A549 (cell line): ENCODE measurements around the gene CDC42EP5. TPM values are rescaled to one million over a fixed set of nuclear protein-coding genes. Genes with fewer than 3 reads are reported as not detected.

Experiments
- ATAC-seq, 2 experiments: fragments of 200-7000 bp in 1 of 2; fragments of >200 bp in 1 of 2; cut with Nextera tagmentation in 1 of 2; cut with Tn5 transposase in 1 of 2; 3 replicates each; pipeline versions ENCODE4 v1.8.0 to v1.9.1; 2018 to 2020; ENCODE audit warnings: mild to moderate bottlenecking in 1 of 2, moderate library complexity in 1 of 2
- CTCF ChIA-PET: fragments of 300-600 bp; sonication (Branson Sonifier 250); formaldehyde crosslinking; extraction: SDS; loops from one replicate; lab custom pipeline; 2021; ENCODE audit warnings: antibody characterized with exemption, inconsistent platforms; lab: Yijun Ruan, JAX
- POLR2A ChIA-PET: fragments of 350-600 bp; formaldehyde crosslinking; extraction: SDS; loops from one replicate; lab custom pipeline; 2021; ENCODE audit warnings: antibody characterized with exemption, inconsistent platforms; lab: Yijun Ruan, JAX
- DNase-seq, 2 experiments: peaks; one replicate each; pipeline versions ENCODE4 v3.0.0 to v3.0.0-alpha.2; 2011 to 2016; ENCODE audit warnings: low read depth in 1 of 2, low spot score in 1 of 2
- FAIRE-seq: peaks from 2 replicates; lab custom pipeline; 2011; peaks lifted over from hg19 to GRCh38; lab: Jason Lieb, UNC
- H3K27ac ChIP-seq, 2 experiments: fragments of >200 bp; sonication (Bioruptor Twin); formaldehyde crosslinking; 3 replicates each; pipeline ENCODE4 v1.5.1; 2016 to 2017
- H3K4me1 ChIP-seq: fragments of >200 bp; sonication (Bioruptor Twin); formaldehyde crosslinking; 3 replicates; pipeline ENCODE4 v1.6.1; 2016
- H3K4me2 ChIP-seq: fragments of >200 bp; sonication (Bioruptor Twin); formaldehyde crosslinking; 3 replicates; pipeline ENCODE4 v1.6.1; 2016
- H3K4me3 ChIP-seq: fragments of >200 bp; sonication (Bioruptor Twin); formaldehyde crosslinking; 3 replicates; pipeline ENCODE4 v1.5.1; 2016
- H3K9me3 ChIP-seq: fragments of >200 bp; sonication (Bioruptor Twin); formaldehyde crosslinking; 3 replicates; pipeline ENCODE4 v1.6.1; 2016
- CHD4 ChIP-seq: fragments of 200-600 bp; sonication (generic); IDR thresholded peaks from 2 replicates; pipeline ENCODE4 v1.6.1; 2016; ENCODE audit warnings: antibody characterized with exemption, mild to moderate bottlenecking, borderline replicate concordance
- EP300 ChIP-seq, 2 experiments: fragments of >200 bp; sonication (Bioruptor Twin); formaldehyde crosslinking; IDR thresholded peaks; 2 replicates in 1 of 2; 3 replicates in 1 of 2; pipeline ENCODE4 v1.6.1; 2016 to 2017
- FOSL2 ChIP-seq, 2 experiments: fragments of 450-650 bp in 1 of 2; fragments of >200 bp in 1 of 2; sonication (Bioruptor Twin) in 1 of 2; formaldehyde crosslinking; IDR thresholded peaks; 2 replicates each; pipeline versions ENCODE4 v1.5.0 to v1.6.1; 2016 to 2020; ENCODE audit warnings: mild to moderate bottlenecking in 1 of 2, moderate library complexity in 1 of 2
- FOXS1 ChIP-seq: fragments of 250-450 bp; sonication (Bioruptor Pico); IDR thresholded peaks from 2 replicates; pipeline ENCODE4 v1.5.0; 2020; ENCODE audit warnings: mild to moderate bottlenecking, moderate library complexity
- MYC ChIP-seq: IDR thresholded peaks from 2 replicates; pipeline ENCODE4 v1.6.1; 2012; ENCODE audit warnings: mild to moderate bottlenecking, inconsistent platforms, low read length, improper control_type of control experiment, borderline replicate concordance
- NR3C1 ChIP-seq: fragments of >200 bp; sonication (Bioruptor Twin); formaldehyde crosslinking; IDR thresholded peaks from 3 replicates; pipeline ENCODE4 v1.6.1; 2017
- POLR2A ChIP-seq: IDR thresholded peaks from 2 replicates; pipeline ENCODE4 v1.6.1; 2012; ENCODE audit warnings: mild to moderate bottlenecking, low read length
- POLR2AphosphoS2 ChIP-seq: conservative IDR thresholded peaks from 2 replicates; pipeline ENCODE4 v1.6.1; 2012; ENCODE audit warnings: low read length, improper control_type of control experiment, inconsistent platforms
- RARB ChIP-seq: fragments of 250-450 bp; sonication (Bioruptor Pico); IDR thresholded peaks from 2 replicates; pipeline ENCODE4 v1.8.0; 2021; ENCODE audit warnings: mild to moderate bottlenecking, moderate library complexity
- SMC3 ChIP-seq: fragments of >200 bp; sonication (Bioruptor Twin); formaldehyde crosslinking; IDR thresholded peaks from 3 replicates; pipeline ENCODE4 v1.6.1; 2018; ENCODE audit warnings: inconsistent platforms
- SREBF2 ChIP-seq: fragments of 450-650 bp; IDR thresholded peaks from 2 replicates; pipeline ENCODE4 v1.6.1; 2014; ENCODE audit warnings: mild to moderate bottlenecking, moderate library complexity
- ZFP36 ChIP-seq: fragments of 450-650 bp; IDR thresholded peaks from 2 replicates; pipeline ENCODE4 v1.6.1; 2014; ENCODE audit warnings: borderline replicate concordance; ENCODE audit not compliant: partially characterized antibody
- ZSCAN20 ChIP-seq: fragments of 250-450 bp; sonication (Bioruptor Pico); IDR thresholded peaks from 2 replicates; pipeline ENCODE4 v1.8.0; 2022; ENCODE audit warnings: mild to moderate bottlenecking, moderate library complexity
- WGBS: methylation state at CpG from one replicate; pipeline ENCODE4 v1.1.6; 2017; ENCODE audit errors: missing lambda C conversion rate; 5-methylcytosine and 5-hydroxymethylcytosine counted together
- polyA plus RNA-seq, 4 experiments: library from polyadenylated mRNA; depleted of rRNA in 3 of 4; stranded (reverse); fragments of >200 nt; fragmentation: RNase III in 1 of 4; extraction: RNeasy Plus Mini Kit Qiagen cat#74134 plus additional on column Dnase treatment in 1 of 4; gene quantifications; 2 replicates in 3 of 4; 3 replicates in 1 of 4; pipeline ENCODE4 v1.2.3, GENCODE V29; 2011 to 2017
- TF ChIP-seq, protein P1 (sequence below): fragments of >200 bp; sonication (Bioruptor Twin); formaldehyde crosslinking; IDR thresholded peaks from 2 replicates; pipeline ENCODE4 v1.6.1; 2016
- TF ChIP-seq, protein P2 (sequence below): fragments of 200-600 bp; sonication (generic); IDR thresholded peaks from 2 replicates; pipeline ENCODE4 v1.6.1; 2016; ENCODE audit warnings: antibody characterized with exemption, mild to moderate bottlenecking, moderate library complexity
- TF ChIP-seq, protein P3 (sequence below): fragments of 250-450 bp; sonication (Bioruptor Pico); IDR thresholded peaks from 2 replicates; pipeline ENCODE4 v1.5.0; 2020; ENCODE audit warnings: low read depth, mild to moderate bottlenecking, moderate library complexity
- TF ChIP-seq, protein P4 (sequence below): fragments of 150-350 bp; IDR thresholded peaks from 2 replicates; pipeline ENCODE4 v1.6.1; 2014; ENCODE audit warnings: low read depth, mild to moderate bottlenecking, low read length
- TF ChIP-seq, protein P5 (sequence below): fragments of 450-650 bp; IDR thresholded peaks from 2 replicates; pipeline ENCODE4 v1.6.1; 2014; ENCODE audit warnings: antibody characterized with exemption
- TF ChIP-seq, protein P6 (sequence below): IDR thresholded peaks from 2 replicates; pipeline ENCODE4 v1.6.1; 2012

CDC42EP5 gene
- polyA plus RNA-seq, 2 of the 4 experiments (the other 2 are of a cell fraction), result not detected

DNA sequence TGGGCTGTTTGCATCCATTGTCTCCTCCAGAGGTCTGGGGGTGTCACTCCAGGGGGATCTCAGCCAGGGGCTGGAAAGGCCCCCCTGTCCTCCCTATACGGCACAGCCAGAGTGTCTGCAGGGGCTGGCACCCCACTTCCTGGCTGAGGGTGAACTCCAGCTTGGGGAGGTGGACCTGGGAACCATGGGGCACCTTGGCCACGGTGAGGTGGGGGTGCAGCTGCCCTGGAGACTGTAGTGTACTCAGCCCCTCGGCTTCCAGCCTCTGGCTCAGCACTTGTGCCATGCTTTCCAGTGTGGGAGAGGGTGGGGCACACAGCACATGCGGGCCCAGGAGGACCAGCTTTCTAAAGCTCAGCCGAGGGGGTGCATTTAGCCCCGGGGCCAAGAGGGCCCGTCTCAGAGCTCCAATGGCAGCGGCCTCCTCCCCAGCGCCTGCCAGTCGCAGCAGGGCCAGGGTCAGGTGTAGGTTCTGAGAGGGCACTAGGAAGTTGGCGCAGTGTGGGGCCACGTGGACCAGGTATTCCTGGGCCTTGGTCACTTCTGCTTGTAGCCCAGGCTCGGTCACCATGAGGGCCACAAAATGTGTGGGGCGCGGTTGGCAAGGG lies 10.9 kb downstream of the CDC42EP5 start:
- 0 out of 6 replicates have a peak, but pooled peaks of 1 of the 2 experiments have one; percentile 0 for ATAC-seq
- no peak for DNase-seq
- peak overlapping the region; percentile 93 to 95 for H3K27ac ChIP-seq
- peak overlapping the region; percentile 67 for H3K4me3 ChIP-seq
- ChIA-PET POLR2A (interaction anchor here (0.6 to 7.1 kb wide), 7 partner anchors 8 to 920 kb away, joined by 4 to 130 read pairs (median 7); partner anchors contain the start of genes CDC42EP5 and LENG8), CTCF (interaction anchor here (1.0 to 2.7 kb wide), 8 partner anchors 8 to 42 kb away, joined by 3 to 19 read pairs (median 4); partner anchors contain the start of gene LENG8)
- 70% methylated on average over 11 of the region's 15 CpGs for WGBS
- peaks cover 27% of the 10 kb centered on the region for H3K4me1 ChIP-seq
- peak overlapping the region; percentile 98 for H3K4me2 ChIP-seq
- H3K9me3 ChIP-seq, result no peaks in the 10 kb centered on the region
- TF ChIP-seq RARB (CRISPR knock-in tag) (0 out of 2 replicates have a peak, but pooled peaks have one; percentile 24), POLR2A (peak; percentile 18; the same call in 1 of the 2 replicates), MYC (no peak), POLR2AphosphoS2 (0 out of 2 replicates have a peak, but pooled peaks have one; percentile 21)
- no peak for FAIRE-seq

DNA sequence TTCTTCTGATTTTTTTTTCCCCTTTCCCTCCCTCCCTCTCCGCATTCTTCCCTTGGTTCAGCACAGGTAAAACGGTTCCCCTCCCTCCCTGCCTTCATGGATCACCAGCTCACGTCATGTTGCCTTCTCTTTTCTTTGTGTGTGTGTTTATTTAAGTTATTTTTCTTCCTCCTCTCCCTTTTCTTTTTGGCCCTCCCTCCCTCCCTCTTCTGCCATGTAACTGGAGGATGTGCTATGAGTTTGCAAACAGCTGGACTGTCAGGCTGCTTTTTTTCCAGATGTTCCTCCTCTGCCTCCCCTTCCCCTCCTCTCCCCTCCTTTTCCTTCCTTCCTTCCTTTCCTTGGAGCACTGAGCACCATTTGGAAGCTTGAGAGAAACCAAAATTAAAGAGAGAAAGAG lies 11.5 kb downstream of the CDC42EP5 start:
- TF ChIP-seq FOSL2 (IDR thresholded peaks at IDR 0.05), result no peak
- no peak for TF ChIP-seq FOSL2 (CRISPR knock-in tag; IDR thresholded peaks at IDR 0.05)
- TF ChIP-seq NR3C1, result no peak
- no peak for TF ChIP-seq ZFP36
- TF ChIP-seq, protein P1, sequence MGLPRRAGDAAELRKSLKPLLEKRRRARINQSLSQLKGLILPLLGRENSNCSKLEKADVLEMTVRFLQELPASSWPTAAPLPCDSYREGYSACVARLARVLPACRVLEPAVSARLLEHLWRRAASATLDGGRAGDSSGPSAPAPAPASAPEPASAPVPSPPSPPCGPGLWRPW, result no peak
- TF ChIP-seq, protein P2, sequence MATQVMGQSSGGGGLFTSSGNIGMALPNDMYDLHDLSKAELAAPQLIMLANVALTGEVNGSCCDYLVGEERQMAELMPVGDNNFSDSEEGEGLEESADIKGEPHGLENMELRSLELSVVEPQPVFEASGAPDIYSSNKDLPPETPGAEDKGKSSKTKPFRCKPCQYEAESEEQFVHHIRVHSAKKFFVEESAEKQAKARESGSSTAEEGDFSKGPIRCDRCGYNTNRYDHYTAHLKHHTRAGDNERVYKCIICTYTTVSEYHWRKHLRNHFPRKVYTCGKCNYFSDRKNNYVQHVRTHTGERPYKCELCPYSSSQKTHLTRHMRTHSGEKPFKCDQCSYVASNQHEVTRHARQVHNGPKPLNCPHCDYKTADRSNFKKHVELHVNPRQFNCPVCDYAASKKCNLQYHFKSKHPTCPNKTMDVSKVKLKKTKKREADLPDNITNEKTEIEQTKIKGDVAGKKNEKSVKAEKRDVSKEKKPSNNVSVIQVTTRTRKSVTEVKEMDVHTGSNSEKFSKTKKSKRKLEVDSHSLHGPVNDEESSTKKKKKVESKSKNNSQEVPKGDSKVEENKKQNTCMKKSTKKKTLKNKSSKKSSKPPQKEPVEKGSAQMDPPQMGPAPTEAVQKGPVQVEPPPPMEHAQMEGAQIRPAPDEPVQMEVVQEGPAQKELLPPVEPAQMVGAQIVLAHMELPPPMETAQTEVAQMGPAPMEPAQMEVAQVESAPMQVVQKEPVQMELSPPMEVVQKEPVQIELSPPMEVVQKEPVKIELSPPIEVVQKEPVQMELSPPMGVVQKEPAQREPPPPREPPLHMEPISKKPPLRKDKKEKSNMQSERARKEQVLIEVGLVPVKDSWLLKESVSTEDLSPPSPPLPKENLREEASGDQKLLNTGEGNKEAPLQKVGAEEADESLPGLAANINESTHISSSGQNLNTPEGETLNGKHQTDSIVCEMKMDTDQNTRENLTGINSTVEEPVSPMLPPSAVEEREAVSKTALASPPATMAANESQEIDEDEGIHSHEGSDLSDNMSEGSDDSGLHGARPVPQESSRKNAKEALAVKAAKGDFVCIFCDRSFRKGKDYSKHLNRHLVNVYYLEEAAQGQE, result no peak
- TF ChIP-seq, protein P3, sequence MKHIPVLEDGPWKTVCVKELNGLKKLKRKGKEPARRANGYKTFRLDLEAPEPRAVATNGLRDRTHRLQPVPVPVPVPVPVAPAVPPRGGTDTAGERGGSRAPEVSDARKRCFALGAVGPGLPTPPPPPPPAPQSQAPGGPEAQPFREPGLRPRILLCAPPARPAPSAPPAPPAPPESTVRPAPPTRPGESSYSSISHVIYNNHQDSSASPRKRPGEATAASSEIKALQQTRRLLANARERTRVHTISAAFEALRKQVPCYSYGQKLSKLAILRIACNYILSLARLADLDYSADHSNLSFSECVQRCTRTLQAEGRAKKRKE, result no peak
- TF ChIP-seq POLR2A, result no peak
- TF ChIP-seq EP300 (IDR thresholded peaks at IDR 0.05), result no peak
- TF ChIP-seq, protein P4, sequence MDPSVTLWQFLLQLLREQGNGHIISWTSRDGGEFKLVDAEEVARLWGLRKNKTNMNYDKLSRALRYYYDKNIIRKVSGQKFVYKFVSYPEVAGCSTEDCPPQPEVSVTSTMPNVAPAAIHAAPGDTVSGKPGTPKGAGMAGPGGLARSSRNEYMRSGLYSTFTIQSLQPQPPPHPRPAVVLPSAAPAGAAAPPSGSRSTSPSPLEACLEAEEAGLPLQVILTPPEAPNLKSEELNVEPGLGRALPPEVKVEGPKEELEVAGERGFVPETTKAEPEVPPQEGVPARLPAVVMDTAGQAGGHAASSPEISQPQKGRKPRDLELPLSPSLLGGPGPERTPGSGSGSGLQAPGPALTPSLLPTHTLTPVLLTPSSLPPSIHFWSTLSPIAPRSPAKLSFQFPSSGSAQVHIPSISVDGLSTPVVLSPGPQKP, result no peak
- TF ChIP-seq, protein P5, sequence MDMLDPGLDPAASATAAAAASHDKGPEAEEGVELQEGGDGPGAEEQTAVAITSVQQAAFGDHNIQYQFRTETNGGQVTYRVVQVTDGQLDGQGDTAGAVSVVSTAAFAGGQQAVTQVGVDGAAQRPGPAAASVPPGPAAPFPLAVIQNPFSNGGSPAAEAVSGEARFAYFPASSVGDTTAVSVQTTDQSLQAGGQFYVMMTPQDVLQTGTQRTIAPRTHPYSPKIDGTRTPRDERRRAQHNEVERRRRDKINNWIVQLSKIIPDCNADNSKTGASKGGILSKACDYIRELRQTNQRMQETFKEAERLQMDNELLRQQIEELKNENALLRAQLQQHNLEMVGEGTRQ, result no peak
- TF ChIP-seq SMC3, result no peak
- no peak for TF ChIP-seq SREBF2
- no peak for TF ChIP-seq FOXS1
- TF ChIP-seq ZSCAN20 (CRISPR knock-in tag), result no peak
- TF ChIP-seq, protein P6, sequence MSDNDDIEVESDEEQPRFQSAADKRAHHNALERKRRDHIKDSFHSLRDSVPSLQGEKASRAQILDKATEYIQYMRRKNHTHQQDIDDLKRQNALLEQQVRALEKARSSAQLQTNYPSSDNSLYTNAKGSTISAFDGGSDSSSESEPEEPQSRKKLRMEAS, result no peak
- no peak for TF ChIP-seq CHD4
- H3K27ac ChIP-seq, result peak overlapping the region; percentile 93 to 95; a peak in 3 of 6 replicates
- CTCF ChIA-PET, result interaction anchor here (1.0 to 2.7 kb wide), 7 partner anchors 8 to 41 kb away, joined by 4 to 19 read pairs (median 5); partner anchors contain the start of gene LENG8

More for the DNA sequence above, 11.5 kb downstream of the CDC42EP5 start:
- H3K4me3 ChIP-seq, result no peak overlapping the region; the same call in 2 of the 3 replicates
- 51% methylated on average over 3 of the region's 3 CpGs for WGBS
- H3K4me1 ChIP-seq, result peaks cover 27% of the 10 kb centered on the region
- peak overlapping the region; percentile 98 for H3K4me2 ChIP-seq
- FAIRE-seq (no peak), ATAC-seq (no peak), DNase-seq (no peak)
- H3K9me3 ChIP-seq, result no peaks in the 10 kb centered on the region
- POLR2A ChIA-PET, result interaction anchor here (0.6 to 7.1 kb wide), 5 partner anchors 7 to 349 kb away, joined by 4 to 130 read pairs (median 4); partner anchors contain the start of gene LENG8
